KMS-11 (cell line): Measurements from ENCODE around the gene DIPK1B.

Experiments
- H2AFZ ChIP-seq: fragments of 200-600 bp; sonication (generic); 2 replicates; pipeline ENCODE4 v1.6.1; 2016; ENCODE audit warnings: antibody characterized with exemption, mixed run types, low read depth
- H3K27ac ChIP-seq: fragments of 200-600 bp; sonication (generic); 2 replicates; pipeline ENCODE4 v1.6.1; 2016; ENCODE audit warnings: mild to moderate bottlenecking, mixed run types
- H3K27me3 ChIP-seq: fragments of 200-600 bp; sonication (generic); 2 replicates; pipeline ENCODE4 v1.6.1; 2017; ENCODE audit warnings: mild to moderate bottlenecking, low read depth, mixed run types, moderate library complexity; ENCODE audit not compliant: insufficient read depth
- H3K36me3 ChIP-seq: fragments of 200-600 bp; sonication (generic); 2 replicates; pipeline ENCODE4 v1.6.1; 2017; ENCODE audit warnings: mild to moderate bottlenecking, mixed run types; ENCODE audit not compliant: insufficient read depth
- H3K4me1 ChIP-seq: fragments of 200-600 bp; sonication (generic); 2 replicates; pipeline ENCODE4 v1.6.1; 2016; ENCODE audit warnings: mild to moderate bottlenecking, low read depth, mixed run types; ENCODE audit not compliant: poor library complexity, severe bottlenecking
- H3K4me2 ChIP-seq: fragments of 200-600 bp; sonication (generic); 2 replicates; pipeline ENCODE4 v1.7.0; 2016; ENCODE audit warnings: mild to moderate bottlenecking, mixed run types
- H3K4me3 ChIP-seq: fragments of 200-600 bp; sonication (generic); IDR thresholded peaks from 2 replicates; pipeline ENCODE4 v1.6.1; 2017; ENCODE audit warnings: low read depth, low read length, mixed read lengths; ENCODE audit not compliant: insufficient read depth
- H3K79me2 ChIP-seq: fragments of 200-600 bp; sonication (generic); 2 replicates; pipeline ENCODE4 v1.6.1; 2016; ENCODE audit warnings: low read depth, mixed run types; ENCODE audit not compliant: insufficient read depth
- H3K9ac ChIP-seq: fragments of 200-600 bp; sonication (generic); 2 replicates; pipeline ENCODE4 v1.6.1; 2016; ENCODE audit warnings: mild to moderate bottlenecking, mixed run types
- H4K20me1 ChIP-seq: fragments of 200-600 bp; sonication (generic); 2 replicates; pipeline ENCODE4 v1.6.1; 2016; ENCODE audit warnings: mild to moderate bottlenecking, mixed run types; ENCODE audit not compliant: insufficient read depth
- TF ChIP-seq, protein P1 (sequence below): fragments of 200-600 bp; sonication (generic); conservative IDR thresholded peaks from 2 replicates; pipeline ENCODE4 v1.6.1; 2017; ENCODE audit warnings: low read depth, mild to moderate bottlenecking, antibody characterized with exemption, low read length, moderate library complexity, mixed read lengths

Gene DIPK1B

DNA sequence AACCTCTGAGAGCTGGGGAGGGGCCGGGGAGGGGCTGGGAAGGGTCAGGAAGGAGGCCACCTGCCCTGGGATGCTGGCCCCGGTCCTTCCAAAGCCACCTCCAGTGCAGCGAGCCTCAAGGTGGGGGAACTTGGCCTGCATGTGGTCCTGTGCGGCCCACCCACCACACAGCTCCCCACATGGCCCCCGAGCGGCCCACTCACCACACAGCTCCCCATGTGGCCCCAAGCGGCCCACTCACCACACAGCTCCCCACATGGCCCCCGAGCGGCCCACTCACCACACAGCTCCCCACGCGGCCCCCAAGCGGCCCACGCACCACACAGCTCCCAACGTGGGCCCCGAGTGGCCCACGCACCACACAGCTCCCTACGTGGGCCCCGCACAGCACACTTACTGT lies 32.4 kb downstream of the DIPK1B start:
- Histone ChIP-seq H3K4me2 (no peak overlapping the region), H3K9ac (no peak overlapping the region), H3K4me3 (no peak overlapping the region), H3K79me2 (no peaks in the 10 kb centered on the region), H3K27me3 (peaks cover 96% of the 10 kb centered on the region), H3K4me1 (peaks cover 11% of the 10 kb centered on the region), H4K20me1 (no peaks in the 10 kb centered on the region), H3K27ac (no peak overlapping the region), H2AFZ (no peak overlapping the region), H3K36me3 (no peaks in the 10 kb centered on the region)
- TF ChIP-seq, protein P1, sequence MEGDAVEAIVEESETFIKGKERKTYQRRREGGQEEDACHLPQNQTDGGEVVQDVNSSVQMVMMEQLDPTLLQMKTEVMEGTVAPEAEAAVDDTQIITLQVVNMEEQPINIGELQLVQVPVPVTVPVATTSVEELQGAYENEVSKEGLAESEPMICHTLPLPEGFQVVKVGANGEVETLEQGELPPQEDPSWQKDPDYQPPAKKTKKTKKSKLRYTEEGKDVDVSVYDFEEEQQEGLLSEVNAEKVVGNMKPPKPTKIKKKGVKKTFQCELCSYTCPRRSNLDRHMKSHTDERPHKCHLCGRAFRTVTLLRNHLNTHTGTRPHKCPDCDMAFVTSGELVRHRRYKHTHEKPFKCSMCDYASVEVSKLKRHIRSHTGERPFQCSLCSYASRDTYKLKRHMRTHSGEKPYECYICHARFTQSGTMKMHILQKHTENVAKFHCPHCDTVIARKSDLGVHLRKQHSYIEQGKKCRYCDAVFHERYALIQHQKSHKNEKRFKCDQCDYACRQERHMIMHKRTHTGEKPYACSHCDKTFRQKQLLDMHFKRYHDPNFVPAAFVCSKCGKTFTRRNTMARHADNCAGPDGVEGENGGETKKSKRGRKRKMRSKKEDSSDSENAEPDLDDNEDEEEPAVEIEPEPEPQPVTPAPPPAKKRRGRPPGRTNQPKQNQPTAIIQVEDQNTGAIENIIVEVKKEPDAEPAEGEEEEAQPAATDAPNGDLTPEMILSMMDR = no peak

DNA sequence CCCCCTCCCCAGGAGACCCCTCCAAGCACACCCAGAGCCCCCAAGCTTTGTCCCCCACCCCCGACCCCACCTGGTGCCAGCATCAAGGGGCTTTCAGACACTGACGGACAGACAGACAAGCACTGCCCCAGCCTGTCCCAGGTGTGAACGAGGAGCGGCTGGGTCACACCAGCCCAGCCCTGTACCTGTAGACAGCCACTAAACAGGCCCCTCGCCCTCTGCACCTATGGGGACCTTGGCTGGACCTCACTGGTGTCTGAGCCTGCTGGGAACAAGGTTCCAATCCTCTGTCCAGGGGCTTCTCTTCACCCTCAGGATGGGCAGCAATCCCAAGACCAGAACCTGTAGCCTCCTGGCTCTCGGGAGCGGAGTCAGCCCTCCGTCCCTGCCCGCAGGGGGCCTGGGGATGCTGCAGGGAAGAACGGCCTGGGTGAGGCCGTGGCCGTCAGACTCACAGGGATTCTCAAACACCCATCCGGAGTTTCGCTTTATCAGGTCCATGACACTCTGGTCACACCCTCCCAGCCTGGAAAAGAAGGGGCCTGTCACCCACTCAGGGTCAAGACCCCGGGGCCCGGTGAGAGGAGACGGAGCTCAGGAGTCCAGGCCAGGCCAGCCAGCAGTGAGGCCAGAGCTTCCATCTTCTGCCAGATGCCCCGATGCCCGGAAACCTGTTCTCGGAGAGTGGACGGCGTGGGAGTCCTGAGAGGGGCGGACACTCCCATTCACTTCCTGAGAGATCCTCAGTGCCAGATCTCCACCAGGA lies 33.2 kb downstream of the DIPK1B start:
- Histone ChIP-seq H3K4me3 (no peak overlapping the region), H3K4me2 (no peak overlapping the region), H3K79me2 (no peaks in the 10 kb centered on the region), H3K4me1 (peaks cover 11% of the 10 kb centered on the region), H3K27ac (no peak overlapping the region), H4K20me1 (no peaks in the 10 kb centered on the region), H2AFZ (no peak overlapping the region), H3K9ac (no peak overlapping the region), H3K36me3 (no peaks in the 10 kb centered on the region), H3K27me3 (peaks cover 96% of the 10 kb centered on the region)
- TF ChIP-seq, protein P1 = no peak

DNA sequence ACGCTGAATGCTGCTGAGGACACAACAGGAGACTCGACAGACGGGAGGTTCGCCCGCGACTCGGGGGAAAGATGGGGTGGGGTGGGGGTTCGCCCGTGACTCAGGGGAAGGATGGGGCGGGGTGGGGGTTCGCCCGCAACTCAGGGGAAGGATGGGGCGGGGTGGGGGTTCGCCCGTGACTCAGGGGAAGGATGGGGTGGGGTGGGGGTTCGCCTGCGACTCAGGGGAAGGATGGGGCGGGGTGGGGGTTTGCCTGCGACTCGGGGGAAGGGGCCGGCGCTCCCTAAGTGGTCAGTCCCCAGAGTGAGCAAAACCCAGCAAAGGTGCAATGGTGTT lies 33.8 kb downstream of the DIPK1B start:
- Histone ChIP-seq H3K27me3 (peaks cover 96% of the 10 kb centered on the region), H3K9ac (no peak overlapping the region), H3K4me1 (peaks cover 9% of the 10 kb centered on the region), H3K4me3 (no peak overlapping the region), H3K36me3 (no peaks in the 10 kb centered on the region), H3K79me2 (no peaks in the 10 kb centered on the region), H4K20me1 (no peaks in the 10 kb centered on the region), H3K4me2 (no peak overlapping the region), H3K27ac (no peak overlapping the region), H2AFZ (no peak overlapping the region)
- TF ChIP-seq, protein P1 = no peak

DNA sequence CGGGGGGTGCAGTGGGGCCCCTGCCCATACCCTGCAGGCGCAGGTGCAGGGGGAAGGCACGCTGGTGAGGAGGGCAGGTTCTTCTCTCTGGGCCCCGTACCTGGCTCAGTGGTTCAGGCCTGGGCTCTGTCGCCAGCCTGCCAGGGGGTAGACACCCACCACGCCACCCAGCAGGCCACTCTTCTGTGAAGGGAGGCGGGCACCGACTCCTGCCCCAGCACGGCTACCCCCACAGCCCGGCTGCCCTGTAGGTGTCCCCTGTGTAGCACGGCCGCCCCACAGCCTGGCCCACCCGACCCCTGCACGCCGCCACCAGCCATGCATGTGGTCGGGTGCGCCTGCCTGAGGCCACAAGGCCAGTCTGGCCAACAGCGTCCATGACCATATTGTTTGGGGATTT lies 34.2 kb downstream of the DIPK1B start:
- TF ChIP-seq, protein P1 = no peak
- H3K4me1 ChIP-seq = peaks cover 4% of the 10 kb centered on the region
- H3K9ac ChIP-seq = no peak overlapping the region
- H4K20me1 ChIP-seq = no peaks in the 10 kb centered on the region
- no peak overlapping the region for H3K4me3 ChIP-seq
- H3K27me3 ChIP-seq = peaks cover 96% of the 10 kb centered on the region
- H3K4me2 ChIP-seq = no peak overlapping the region
- H3K27ac ChIP-seq = no peak overlapping the region
- no peaks in the 10 kb centered on the region for H3K36me3 ChIP-seq
- H2AFZ ChIP-seq = no peak overlapping the region
- no peaks in the 10 kb centered on the region for H3K79me2 ChIP-seq
